Activated gamma-delta T cell treated with Interleukin-2 at 50 U/mL for 16 hours (primary cell): ENCODE data around the gene C4orf50.
A peak's percentile ranks its signal among the peaks of the same experiment; 100 is the strongest.
"Not testable (repeated sequence)": the region's sequence is repeated elsewhere in the genome, so short reads cannot be mapped to it uniquely, and the experiment has no call there.

Experiments used
- DNase-seq: peaks from one replicate; pipeline ENCODE4 v3.0.0-alpha.2; 2020

C4orf50 gene

DNA sequence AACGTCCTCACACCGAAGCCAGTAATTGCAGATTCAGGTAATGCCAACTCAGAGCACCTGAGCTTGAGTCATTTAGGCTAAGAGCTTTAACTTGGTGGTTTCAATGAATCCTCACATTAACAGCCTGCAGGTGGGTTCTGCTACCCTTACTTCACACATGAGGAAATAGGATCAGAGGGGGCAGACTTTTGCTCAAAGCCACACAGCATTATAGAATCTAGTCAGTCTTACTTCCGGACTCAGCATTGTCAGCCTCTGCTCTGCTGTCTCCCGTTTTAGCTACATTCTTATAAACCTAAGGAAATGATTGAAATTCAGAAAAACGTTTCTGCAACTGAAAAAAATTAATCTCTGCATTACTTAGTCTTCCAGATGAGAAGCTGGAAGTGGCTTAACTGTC, 6.0 kb downstream of the C4orf50 start:
- no peak for DNase-seq

DNA sequence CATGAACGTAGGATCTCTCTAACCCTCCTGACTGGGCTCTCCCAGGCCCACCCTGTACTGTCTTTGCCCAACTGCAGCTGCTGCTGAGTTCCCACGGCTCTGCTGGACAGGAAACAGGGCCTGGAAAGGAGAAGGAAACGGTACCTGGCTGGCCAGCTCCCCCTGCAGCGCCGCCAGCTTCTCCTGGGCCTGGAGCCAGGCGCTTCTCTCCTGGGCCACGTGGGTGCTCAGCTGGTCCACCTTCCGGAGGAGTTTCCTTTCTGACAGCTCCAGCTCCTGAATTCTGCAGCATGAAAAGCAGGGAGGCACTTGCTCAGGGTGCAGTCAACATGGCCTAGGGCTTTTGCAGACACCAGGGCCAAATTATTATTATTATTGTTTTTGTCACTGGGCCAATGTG, 6.5 kb downstream of the C4orf50 start:
- DNase-seq, result no peak

DNA sequence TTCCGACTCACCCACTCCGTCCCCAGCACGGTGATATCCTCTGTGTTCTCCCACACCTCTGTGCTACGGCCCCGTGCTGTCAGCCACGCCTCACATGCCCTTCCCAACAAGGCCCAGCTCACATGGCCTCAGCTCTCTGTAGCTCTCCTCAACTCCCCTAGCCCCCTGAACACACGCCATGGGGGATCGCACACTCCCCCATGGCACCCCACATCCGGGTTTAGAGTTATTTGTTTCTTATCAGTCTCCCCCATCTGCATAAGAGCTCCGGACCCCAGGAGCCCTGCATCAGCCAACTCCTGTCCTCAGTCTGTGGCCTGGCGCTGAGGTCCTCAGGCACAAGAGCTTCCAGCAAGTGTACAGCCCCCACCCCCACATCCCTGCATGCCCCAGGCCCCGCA, 7.0 kb downstream of the C4orf50 start:
- no peak for DNase-seq

DNA sequence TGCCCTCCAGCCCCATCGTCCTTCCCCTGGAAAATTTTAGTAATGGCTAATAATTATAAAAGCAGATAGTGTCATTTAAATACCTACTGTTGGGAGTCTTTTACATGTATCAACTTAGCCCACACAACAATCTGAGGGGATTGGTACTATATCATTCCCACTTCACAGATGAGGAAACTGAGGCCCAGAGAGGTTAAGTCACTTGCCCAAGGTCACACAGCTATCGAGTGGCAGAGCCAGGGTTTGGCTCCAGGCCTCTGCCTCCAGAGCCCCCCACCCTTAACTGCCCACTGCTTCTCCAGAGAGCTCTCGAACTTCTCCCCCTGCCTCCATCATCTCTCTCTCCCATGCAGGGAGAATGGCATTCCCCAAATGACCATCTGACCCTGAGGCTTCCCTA, 7.4 kb downstream of the C4orf50 start:
- no peak for DNase-seq

DNA sequence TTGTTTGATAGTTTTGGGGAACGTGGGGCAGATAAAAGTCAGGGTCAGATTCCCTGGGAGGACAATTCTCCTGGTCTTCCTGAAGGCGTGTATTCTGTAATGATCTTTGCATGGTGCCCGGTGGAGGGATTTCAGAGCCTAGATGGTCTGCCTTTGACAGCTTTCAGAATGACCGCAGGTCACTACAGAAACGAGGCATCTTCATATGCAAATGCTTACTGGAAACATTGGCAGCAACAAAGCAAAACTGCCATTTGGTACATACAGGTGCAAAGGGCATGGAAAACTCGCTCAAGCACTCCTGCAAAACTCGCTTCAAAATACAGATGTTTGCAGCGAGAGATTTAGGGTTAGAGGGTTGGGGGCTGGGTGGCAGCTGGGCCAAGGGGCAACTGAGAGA, 8.8 kb downstream of the C4orf50 start:
- no peak for DNase-seq

DNA sequence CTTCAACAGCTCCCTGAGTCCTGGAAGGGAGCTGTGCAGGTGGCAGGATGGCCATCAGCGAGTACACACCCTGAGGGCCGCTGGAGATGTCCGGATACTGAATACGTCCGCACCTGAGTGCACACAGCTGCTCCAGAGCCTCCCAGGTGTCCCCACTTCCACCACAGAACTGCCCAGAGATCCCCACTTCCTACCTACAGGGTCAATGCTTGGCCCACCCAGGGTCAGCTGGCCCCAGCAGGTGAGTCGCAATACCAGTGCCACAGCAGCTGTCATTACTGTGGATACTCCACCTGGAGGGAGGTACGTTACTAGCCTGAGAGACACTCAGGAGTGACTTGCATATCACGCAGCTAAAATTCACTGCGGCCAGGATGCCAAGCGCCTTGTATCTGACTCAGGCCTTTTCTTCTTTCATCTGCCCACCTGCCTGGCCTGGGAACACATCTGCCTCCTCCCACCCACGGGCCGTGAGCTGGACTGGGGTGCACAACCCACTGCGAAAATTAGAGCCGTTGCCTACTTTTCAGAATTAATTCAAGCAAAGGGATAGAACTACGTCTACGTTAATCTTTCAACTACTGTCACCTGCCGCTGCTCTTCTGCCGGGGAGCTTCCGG, 9.4 kb downstream of the C4orf50 start:
- no peak for DNase-seq

DNA sequence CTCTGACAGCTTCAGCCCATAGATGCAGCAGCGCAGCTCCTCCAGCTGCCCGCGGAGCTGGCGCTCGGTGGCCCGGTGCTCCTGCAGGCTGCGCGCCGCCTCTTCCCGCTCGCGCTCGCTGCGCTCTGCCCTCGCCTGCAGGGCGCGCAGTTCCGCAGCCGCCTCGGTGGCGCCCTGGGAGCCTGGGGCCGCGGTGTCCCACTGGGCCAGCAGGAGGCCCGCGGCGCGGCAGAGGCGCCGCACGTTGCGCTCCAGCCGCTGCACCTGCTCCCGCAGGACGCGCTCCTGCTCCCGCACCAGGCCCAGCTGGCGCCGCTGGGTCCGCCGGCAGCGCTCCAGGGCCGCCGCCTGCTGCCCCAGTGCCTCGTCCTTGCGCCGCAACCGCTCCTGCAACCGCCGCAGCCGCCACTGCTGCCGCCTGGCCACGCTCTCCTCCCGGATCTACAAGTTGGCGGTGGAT, 10.1 kb downstream of the C4orf50 start:
- no peak for DNase-seq

DNA sequence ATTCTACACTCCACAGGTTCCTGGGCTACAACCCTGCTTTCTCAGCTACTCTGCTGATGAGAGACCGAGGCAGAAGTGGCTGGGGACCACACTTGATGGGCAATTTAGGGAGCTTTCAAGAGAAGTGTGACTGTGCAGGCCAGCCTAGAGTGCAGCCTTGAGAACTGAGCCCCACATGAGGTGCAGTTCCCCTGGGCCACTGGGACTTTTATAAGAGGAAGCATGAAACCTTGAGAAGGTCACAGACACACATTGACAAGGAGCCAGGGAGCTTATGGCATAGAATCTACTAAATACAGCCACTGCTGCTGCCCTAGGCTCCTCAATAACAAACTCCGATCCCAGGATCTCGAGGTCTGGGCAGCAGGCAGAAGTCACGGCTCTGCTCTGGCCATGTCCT, 13.1 kb downstream of the C4orf50 start:
- DNase-seq, result no peak

DNA sequence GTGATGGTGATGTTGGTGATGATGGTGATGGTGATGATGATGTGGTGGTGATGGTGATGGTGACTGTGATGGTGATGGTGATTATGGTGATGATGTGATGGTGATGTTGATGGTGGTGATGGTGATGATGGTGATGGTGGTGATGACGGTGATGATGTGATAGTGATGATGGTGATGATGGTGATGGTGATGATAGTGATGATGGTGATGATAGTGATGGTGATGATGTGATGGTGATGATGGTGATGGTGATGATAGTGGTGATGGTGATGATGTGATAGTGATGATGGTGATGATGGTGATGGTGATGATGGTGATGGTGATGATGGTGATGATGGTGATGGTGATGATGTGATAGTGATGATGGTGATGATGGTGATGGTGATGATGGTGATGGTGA, 14.7 kb downstream of the C4orf50 start:
- DNase-seq, result not testable (repeated sequence)

DNA sequence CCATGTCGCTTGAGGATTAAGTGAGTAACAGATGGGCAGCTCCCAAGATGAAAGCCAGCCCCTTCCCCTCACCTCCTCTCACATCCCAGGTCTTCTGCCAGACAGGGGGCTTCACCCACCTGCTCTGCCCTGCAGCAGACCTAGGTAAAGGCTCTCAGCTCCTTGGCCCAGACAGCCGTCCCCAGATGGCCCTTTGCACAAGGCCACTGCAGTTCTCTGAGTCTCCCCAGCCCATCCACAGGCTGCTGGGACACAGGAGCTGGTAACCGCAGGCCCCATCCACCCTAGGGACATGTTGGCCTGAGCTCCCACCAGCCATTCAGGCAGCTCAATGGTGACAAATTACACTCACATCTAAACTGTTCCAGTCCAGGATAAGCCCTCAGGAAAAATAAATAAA, 15.3 kb downstream of the C4orf50 start:
- no peak for DNase-seq

DNA sequence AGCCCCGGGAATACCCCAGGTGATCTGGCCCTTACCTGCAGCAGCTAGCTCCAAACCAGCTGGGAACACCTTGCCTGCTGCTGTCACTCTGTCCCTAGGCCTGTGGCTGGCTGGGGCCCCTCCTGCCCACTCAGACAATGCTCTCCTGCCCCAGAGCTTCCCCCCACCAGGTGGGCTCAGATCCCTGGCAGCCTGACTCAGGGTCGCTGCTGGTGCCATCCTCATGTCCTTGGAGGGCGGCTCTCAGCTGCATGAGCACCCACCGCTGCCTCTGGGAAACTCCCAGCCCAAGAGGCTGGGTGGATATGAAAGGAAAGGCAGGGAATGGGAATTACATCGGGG, 15.8 kb downstream of the C4orf50 start:
- no peak for DNase-seq

DNA sequence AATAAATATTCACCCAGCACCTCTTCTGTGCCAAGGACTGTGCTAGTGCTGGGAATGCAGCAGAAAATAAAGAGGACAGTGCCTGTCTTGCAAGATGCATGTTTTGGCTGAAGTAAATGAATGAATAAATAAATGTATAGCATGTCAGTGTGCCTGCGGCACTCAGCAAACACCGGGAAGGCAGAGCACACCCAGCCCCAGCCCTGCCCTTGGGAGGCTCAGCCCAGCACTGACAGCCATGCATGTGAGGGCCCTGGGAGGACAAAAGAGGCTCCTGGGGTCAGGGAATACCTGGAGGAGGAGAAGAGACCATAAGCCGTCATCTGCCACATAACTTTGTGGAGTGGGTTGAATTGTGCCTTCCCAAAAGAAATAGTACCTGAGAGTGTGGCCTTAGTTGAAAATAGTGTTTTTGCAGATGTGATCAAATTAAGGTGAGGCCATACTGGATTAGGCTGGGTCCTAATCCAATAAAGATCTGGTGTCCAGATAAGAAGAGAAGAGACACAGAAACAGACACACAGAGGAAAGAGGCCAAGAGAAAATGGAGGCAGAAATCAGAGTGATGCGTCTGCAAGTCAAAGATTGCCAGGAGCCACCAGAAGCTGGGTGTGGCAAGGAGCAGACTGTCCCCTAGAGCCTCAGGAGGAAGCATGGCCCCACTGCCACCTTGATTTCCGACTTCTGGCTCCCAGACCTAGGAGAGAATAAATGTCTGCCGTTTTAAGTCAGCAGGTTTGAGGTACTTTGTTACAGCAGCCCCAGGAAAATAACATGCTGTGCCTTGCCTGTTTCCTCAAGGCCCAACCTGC, 16.3 kb downstream of the C4orf50 start:
- DNase-seq, result no peak

DNA sequence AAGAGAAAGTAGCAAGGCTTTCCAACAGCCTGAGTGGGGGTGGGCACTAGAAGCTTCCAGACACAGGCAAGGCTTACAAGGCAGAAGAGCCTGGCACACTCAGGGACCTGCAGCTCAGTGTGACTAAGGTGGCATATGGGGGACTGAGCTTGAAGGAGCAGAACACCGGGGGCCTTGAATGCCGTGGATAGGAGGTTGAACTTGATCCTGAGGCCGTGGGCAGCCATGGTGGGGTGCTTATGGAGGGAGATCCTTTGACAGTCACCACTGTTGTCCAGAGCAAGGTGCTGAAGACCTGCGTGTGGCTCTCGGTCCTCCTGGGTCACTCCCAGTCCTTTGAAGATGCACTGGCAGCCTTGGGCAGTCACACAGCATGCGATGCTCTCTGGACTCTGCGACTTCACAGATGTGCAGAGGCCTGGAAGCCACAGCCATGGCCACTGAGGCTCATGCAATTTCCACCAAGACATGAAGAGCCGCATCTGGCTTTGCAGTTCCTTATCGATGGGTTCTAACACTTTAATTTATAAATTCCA, 18.3 kb downstream of the C4orf50 start:
- no peak for DNase-seq

DNA sequence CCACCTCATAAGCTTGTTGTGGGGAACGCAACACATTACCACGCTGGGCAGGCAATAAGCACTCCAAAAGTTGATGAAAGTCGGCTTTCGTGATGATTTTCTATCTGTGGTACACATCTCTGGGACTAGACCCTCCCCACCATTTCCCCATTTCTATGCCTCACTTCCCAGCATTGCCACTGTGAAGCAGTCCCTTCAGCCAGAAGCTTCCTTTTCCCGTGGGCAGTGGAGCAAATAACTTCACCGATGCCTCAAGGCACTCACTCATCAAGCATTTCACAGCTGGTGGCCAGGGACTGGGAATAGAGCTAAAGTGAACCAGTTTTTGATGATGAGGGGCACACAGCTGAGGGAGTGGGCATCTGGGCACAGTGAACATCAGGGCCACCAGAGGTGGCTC, 18.9 kb downstream of the C4orf50 start:
- DNase-seq, result no peak

DNA sequence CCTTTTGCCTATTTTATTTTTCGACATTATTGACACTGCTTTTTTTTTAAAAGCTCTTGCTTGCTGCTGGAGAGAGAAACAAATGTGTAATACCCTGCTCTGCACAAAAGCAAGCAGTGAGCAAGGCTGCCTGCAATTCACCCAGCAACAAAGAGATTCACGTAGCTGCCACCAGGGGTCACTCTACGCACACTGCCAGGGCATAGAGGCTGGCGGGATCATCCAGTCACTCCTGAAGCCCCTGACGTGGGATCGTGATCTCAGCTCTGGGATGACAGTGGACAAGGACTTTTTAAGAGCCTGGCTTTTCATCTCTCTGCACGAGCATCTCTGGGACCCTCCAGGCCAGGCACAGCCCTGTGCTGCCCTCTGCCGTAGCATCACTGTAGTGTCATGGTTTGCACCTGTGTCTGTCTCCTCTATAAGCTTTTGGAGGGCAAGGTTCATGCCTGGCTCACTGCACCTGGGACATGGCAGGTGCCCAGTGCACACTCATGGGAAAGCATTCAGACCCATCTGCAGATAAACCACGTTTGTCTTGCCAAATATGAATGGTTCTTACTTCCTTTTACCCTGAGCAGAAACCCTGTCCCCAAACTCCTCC, 19.8 kb downstream of the C4orf50 start:
- peak; percentile 28 for DNase-seq

DNA sequence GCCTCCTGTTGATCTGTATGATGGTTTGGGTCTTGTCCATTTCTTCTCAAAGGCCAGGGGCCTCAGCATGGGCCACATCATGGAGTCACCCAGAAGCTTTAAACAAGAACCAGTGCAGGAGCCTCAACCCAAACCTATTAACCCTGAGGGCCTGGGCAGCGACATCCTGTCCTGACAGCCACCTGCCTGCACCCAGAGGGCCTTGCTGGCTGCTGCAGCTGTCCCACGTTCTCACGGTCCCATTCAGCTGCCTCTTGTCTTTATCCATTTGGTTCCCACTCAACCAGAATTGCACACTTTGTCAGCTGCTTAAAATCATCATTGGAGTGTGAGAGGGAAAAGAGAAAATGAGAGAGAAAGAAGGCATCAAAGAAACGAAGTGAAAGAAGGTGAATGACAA, 21.6 kb downstream of the C4orf50 start:
- no peak for DNase-seq

DNA sequence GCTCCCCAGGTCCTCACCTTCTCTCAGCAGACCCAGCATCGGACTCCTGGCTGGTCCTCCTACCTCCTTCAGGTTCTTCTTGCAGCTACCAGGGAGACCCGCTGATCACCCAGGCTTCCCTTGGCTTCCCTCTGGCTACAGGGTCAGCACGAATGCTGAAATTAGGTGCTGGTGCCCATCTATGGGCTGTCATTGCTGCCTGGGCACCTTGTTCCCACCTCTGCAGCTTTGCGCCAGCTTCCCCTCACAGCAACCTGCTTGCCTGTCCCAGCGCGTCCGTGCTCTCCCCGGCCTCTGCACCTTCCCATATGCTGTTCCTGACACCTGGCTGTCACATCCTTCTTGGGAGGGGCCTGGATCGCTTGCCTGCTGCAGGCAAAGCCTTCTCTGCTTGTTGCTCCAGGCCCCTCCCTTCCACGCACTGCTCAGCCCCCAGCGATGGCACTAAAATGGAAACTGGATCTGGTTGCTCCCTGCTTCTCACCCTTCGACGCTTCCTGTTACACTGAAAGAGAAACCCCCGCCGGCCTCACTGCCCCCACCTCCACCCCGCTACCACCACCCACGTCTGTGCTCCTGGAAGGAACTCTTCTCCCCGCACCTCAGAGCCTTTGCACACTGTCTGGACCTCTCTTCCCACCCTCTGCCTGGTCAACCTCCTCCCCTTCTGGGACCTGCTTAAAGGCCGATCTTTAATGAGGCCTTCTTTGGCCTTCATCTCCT, 22.2 kb downstream of the C4orf50 start:
- DNase-seq, result no peak

DNA sequence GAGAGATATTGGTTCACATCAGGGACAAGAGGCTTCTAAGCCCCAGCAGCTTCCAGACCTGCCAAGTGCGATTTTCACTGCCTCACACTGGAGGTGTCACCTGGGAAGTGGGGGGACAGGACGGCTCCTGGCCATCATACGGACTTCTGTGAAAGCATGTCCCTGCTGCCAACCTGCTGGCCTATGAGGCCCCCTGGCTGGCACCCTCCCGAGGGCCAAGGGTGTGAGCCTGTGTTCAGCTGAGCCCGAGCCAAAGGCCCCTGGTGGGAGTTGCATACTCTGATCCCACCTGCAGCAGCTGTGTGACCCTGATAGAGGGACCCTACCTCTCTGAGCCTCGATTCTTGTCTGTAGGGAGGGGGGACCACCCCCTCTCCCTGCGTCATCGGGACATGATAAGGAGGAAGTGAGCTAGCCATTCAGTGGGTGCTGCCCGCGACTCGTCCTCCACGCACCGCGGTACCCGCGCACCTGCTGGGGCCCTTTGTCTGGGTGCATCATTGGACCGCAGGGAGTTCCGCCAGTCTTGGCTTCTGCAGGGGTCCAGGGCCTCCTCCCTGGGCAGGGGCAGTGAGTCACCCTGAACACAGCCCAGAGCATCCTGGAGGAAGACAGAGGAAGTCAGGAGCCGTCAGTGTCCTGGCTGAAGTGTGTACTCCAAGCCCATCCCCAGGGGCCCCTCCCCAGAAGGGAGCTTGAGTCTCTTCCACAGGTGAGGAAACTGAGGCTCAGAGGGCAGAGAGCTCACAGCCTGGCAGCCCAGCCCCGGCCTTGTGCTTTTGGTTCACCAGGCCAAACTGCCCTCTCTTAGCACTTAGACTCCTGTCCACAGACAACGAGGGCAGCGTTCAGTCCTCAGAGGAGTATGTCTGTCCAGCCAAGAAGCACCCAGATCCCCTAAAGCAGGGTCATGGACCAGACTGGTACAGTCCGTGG, 24.1 kb downstream of the C4orf50 start:
- no peak for DNase-seq

DNA sequence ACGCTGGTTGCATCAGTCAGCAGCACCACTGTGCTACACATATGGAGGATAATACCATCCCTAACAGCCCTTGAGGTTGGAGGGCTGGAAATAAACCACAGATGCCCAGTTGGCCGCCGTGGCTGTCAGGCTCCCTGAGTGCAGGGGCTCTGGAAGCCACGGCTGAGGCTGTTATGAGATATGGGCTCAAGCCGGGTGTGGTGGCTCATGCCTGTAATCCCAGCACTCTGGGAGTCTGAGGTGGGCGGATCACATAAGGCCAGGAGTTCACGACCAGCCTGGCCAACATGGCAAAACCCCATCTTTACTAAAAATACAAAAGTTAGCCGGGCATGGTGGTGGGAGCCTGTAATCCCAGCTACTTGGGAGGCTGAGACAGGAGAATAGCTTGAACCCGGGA, 24.9 kb downstream of the C4orf50 start:
- DNase-seq, result not testable (repeated sequence)

DNA sequence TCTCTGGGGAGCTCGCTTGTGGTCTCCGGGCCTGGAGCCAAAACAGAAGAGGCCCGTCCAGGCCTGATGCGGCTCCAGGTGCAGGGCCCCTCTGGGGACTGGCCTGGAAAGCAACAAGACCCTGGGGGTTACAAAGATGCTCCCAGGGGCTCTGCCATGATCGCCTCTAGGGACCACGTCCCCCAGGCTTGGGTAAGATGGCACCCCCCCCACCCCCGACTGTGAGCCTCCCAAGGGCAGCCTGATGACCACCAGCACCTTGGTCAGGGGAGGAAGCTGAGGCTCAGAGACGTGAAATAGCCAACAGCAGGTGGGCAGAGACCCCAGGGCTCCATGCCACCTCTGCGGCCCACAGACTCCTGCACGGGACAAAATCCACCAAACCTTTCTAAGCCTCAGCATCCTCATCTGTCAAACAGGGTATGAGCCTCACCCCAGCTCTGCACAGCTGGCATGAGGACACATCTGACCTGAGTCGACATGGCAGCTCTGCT, 25.4 kb downstream of the C4orf50 start:
- no peak for DNase-seq

DNA sequence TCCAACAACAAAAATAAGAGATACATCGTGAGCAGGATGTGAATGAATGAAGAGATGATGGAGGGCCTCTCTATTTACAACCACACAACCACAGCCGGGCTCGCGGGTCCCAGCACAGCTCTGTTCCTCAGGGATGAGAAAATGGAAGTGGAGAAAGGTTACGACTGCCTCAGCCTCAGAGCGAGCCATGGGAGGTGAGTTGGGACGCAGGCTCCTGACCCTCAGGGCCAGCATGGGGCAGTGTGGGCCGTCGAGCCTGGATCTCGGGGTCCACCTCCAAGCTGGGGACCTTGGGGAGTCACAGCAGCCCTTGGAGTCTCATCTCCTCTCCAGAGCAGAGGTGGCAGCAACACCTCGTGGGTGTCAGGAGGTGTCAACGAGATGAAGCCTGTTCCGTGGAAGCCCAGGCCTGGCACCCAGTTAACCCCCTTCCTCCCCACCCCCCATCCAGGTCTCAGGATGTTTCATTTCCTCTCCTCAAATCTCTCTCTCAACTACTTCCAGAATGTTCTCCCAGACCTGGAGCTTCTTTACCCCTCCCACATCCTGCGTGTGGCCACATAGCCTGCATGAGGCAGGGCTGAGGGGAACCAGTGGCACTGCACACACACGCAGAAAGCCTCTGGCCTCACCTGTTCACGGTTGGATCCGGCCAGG, 25.9 kb downstream of the C4orf50 start:
- DNase-seq, result no peak

DNA sequence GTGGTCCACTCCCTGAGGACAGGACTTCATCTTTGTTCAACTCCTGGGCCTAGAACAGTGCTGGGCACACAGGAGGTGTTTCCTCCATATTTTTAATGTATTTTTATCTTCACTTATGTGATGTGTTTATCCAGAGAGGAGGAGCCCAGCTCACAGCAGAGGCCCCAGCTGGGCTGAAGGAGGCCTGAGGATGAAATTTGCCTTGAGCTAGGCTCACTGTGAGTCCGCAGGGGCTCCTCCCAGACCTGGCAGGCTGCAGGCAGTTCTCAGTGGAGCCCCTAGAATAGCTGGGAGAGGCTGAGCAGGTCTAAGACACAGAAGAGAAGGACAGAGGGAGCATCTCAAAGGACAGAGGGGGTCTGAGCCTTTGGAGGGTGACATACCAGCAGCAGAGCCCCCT, 26.8 kb downstream of the C4orf50 start:
- no peak for DNase-seq
